ENCODE results near the gene MAP3K8. TPM values are rescaled to one million over a fixed set of nuclear protein-coding genes. Genes with fewer than 3 reads are reported as not detected.

MAP3K8 gene
- total and polyA plus RNA-seq, 10 of the 15 experiments (the other 5 are each of a cell fraction or from before 2014, with no cell fraction given), result 25.5 to 115 (median 40.2) TPM

- TF ChIP-seq, protein P1, sequence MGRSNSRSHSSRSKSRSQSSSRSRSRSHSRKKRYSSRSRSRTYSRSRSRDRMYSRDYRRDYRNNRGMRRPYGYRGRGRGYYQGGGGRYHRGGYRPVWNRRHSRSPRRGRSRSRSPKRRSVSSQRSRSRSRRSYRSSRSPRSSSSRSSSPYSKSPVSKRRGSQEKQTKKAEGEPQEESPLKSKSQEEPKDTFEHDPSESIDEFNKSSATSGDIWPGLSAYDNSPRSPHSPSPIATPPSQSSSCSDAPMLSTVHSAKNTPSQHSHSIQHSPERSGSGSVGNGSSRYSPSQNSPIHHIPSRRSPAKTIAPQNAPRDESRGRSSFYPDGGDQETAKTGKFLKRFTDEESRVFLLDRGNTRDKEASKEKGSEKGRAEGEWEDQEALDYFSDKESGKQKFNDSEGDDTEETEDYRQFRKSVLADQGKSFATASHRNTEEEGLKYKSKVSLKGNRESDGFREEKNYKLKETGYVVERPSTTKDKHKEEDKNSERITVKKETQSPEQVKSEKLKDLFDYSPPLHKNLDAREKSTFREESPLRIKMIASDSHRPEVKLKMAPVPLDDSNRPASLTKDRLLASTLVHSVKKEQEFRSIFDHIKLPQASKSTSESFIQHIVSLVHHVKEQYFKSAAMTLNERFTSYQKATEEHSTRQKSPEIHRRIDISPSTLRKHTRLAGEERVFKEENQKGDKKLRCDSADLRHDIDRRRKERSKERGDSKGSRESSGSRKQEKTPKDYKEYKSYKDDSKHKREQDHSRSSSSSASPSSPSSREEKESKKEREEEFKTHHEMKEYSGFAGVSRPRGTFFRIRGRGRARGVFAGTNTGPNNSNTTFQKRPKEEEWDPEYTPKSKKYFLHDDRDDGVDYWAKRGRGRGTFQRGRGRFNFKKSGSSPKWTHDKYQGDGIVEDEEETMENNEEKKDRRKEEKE (IDR thresholded peaks at IDR 0.05), result no peak
- TF ChIP-seq JUNB (IDR thresholded peaks at IDR 0.05), result peak; percentile 71
Measured at GRCh38 chr10:30420266-30420665, 13.7 kb upstream of the MAP3K8 start (continued).

DNA sequence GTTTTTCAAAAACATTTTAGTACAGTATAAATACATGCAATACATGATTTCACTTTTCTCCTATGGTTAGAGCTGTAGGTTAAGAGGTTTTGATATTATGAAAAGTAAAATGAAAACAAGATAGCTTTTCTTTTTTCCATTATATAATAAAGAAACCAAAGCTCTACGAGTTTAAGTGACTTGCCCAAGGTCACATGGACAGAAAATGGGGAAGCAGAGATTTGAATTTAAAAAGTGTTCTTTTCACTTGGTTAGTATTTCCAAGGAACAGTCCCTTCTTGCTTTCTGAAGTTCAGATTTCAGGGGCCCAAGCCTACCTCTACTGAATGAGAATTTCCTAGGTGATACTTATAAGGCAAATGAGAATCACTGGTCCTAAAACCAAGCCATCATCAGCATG, 13.2 kb upstream of the MAP3K8 start:
- H3K4me3 ChIP-seq, result no peak overlapping the region
- DNase-seq (ENCODE audit: low read depth, low spot score) (no peak), FAIRE-seq (no peak), ATAC-seq (peak; percentile 37; the same call in 2 of the 3 replicates)
- BruUV-seq (replicated peaks), result TSS peak; percentile 68
- H3K9me3 ChIP-seq (replicated peaks; ENCODE audit: control insufficient read depth, insufficient read depth, low read length), result no peaks in the 10 kb centered on the region
- H4K20me1 ChIP-seq (ENCODE audit: control insufficient read depth, insufficient read depth), result no peaks in the 10 kb centered on the region
- peak overlapping the region; percentile 67 for H3K27ac ChIP-seq (ENCODE audit: control insufficient read depth, insufficient read depth)
- 0% methylated on average over 1 of the region's 1 CpG for WGBS (ENCODE audit: insufficient coverage, insufficient replicate concordance, low lambda C conversion rate, missing lambda C conversion rate)
- RAD21 ChIA-PET (ENCODE audit: unreplicated experiment), result interaction anchor here (0.7 to 14.3 kb wide), 8 partner anchors 12 to 116 kb away, joined by 3 to 255 read pairs (median 8); partner anchors contain the start of gene MAP3K8
- SMC1A ChIA-PET (ENCODE audit: uncharacterized antibody, unreplicated experiment), result interaction anchor here (0.5 to 14.7 kb wide), 10 partner anchors 12 to 713 kb away, joined by 3 to 262 read pairs (median 4); partner anchors contain the start of gene MAP3K8
- no peaks in the 10 kb centered on the region for H3K79me2 ChIP-seq (ENCODE audit: control insufficient read depth, insufficient read depth, low read length)
- H3K4me2 ChIP-seq (ENCODE audit: control insufficient read depth, insufficient read depth), result peak overlapping the region; percentile 23
- intact Hi-C loops (cut with micrococcal nuclease; ENCODE audit: unreplicated experiment), result no loop called here
- POLR2A ChIA-PET, result interaction anchor here (0.6 to 6.6 kb wide), 6 partner anchors 10 to 164 kb away, joined by 3 to 132 read pairs (median 4); partner anchors contain the start of gene MAP3K8
- H3K36me3 ChIP-seq (ENCODE audit: control insufficient read depth in 2 of 2, insufficient read depth in 2 of 2, low read length in 1 of 2), result no peaks in the 10 kb centered on the region
- no peaks in the 10 kb centered on the region for H3K27me3 ChIP-seq (replicated peaks in 1 of 2; ENCODE audit: control insufficient read depth in 2 of 2, insufficient read depth in 2 of 2, low read length in 1 of 2)
- H3K4me1 ChIP-seq (ENCODE audit: control insufficient read depth, insufficient read depth, low read length), result peaks cover 54% of the 10 kb centered on the region
- in situ Hi-C loops (cut with MboI), result no loop called here
- peak overlapping the region; percentile 11; the same call in 1 of the 2 replicates for H2AFZ ChIP-seq (ENCODE audit: control insufficient read depth, low read depth, low read length)
- CTCF ChIA-PET, result interaction anchor here (0.6 to 13.8 kb wide), 9 partner anchors 9 to 170 kb away, joined by 3 to 217 read pairs (median 3); no protein-coding TSS in a partner anchor
- peak overlapping the region; percentile 26; the same call in 1 of the 2 replicates for H3K9ac ChIP-seq (ENCODE audit: control insufficient read depth, insufficient read depth, low read length)
- TF ChIP-seq KDM1A (IDR thresholded peaks at IDR 0.05; ENCODE audit: borderline replicate concordance) (no peak), SMC3 (IDR thresholded peaks at IDR 0.05; ENCODE audit: borderline replicate concordance, low read length) (0 out of 2 replicates have a peak, but pooled peaks have one; percentile 4), NFXL1 (IDR thresholded peaks at IDR 0.05; ENCODE audit: borderline replicate concordance) (no peak), SUPT20H (IDR thresholded peaks at IDR 0.05; ENCODE audit: borderline replicate concordance, control insufficient read depth, low read depth, low read length) (no peak), TCF3 (IDR thresholded peaks at IDR 0.05; ENCODE audit: borderline replicate concordance, insufficient read depth, low read depth, low read length) (no peak), TCF12 (IDR thresholded peaks at IDR 0.05; ENCODE audit: low read depth, low read length) (no peak), ZSCAN29 (IDR thresholded peaks at IDR 0.05) (no peak), SPI1 (IDR thresholded peaks at IDR 0.05; ENCODE audit: borderline replicate concordance, insufficient read depth, low read depth, low read length) (no peak), SMARCA5 (IDR thresholded peaks at IDR 0.05) (0 out of 2 replicates have a peak, but pooled peaks have one; percentile 29)
- TF ChIP-seq, protein P2, sequence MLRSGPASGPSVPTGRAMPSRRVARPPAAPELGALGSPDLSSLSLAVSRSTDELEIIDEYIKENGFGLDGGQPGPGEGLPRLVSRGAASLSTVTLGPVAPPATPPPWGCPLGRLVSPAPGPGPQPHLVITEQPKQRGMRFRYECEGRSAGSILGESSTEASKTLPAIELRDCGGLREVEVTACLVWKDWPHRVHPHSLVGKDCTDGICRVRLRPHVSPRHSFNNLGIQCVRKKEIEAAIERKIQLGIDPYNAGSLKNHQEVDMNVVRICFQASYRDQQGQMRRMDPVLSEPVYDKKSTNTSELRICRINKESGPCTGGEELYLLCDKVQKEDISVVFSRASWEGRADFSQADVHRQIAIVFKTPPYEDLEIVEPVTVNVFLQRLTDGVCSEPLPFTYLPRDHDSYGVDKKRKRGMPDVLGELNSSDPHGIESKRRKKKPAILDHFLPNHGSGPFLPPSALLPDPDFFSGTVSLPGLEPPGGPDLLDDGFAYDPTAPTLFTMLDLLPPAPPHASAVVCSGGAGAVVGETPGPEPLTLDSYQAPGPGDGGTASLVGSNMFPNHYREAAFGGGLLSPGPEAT (IDR thresholded peaks at IDR 0.05; ENCODE audit: low read depth), result 0 out of 2 replicates have a peak, but pooled peaks have one; percentile 39
- TF ChIP-seq, protein P3, sequence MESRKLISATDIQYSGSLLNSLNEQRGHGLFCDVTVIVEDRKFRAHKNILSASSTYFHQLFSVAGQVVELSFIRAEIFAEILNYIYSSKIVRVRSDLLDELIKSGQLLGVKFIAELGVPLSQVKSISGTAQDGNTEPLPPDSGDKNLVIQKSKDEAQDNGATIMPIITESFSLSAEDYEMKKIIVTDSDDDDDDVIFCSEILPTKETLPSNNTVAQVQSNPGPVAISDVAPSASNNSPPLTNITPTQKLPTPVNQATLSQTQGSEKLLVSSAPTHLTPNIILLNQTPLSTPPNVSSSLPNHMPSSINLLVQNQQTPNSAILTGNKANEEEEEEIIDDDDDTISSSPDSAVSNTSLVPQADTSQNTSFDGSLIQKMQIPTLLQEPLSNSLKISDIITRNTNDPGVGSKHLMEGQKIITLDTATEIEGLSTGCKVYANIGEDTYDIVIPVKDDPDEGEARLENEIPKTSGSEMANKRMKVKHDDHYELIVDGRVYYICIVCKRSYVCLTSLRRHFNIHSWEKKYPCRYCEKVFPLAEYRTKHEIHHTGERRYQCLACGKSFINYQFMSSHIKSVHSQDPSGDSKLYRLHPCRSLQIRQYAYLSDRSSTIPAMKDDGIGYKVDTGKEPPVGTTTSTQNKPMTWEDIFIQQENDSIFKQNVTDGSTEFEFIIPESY (IDR thresholded peaks at IDR 0.05), result no peak
